Activated CD4-positive, CD25-positive, alpha-beta regulatory T cell treated with anti-CD3 and anti-CD28 coated beads, Interleukin-2, amount 50 U/mL, for 24 hours (primary cell): ENCODE measurements around the gene PON2.
A peak's percentile ranks its signal among the peaks of the same experiment; 100 is the strongest.
"Not testable (repeated sequence)": the region's sequence is repeated elsewhere in the genome, so short reads cannot be mapped to it uniquely, and the experiment has no call there.

Experiments
- ATAC-seq, 2 donors: fragments of 150-1000 bp; cut with Tn5 transposase; one replicate each; pipeline ENCODE4 v1.10.0; 2021; ENCODE audit warnings: mild to moderate bottlenecking in 1 of 2, moderate library complexity in 1 of 2

The PON2 gene

GRCh38 chr7:95398155-95398940 lies 36.5 kb downstream of the PON2 start:
- ATAC-seq: no peak

GRCh38 chr7:95397381-95397780 lies 37.4 kb downstream of the PON2 start:
- no peak for ATAC-seq

- peak in 1 of 2 donors; percentile 41 for ATAC-seq
Observed at GRCh38 chr7:95396136-95397032, 38.4 kb downstream of the PON2 start, which contains the start of gene PON3. TSS of gene PON3 (minus strand) at chr7:95396375. CDS start at chr7:95396350, 25 bp downstream.

- ATAC-seq: no peak
Observed at GRCh38 chr7:95395755-95396135, 39.1 kb downstream of the PON2 start.

- no peak for ATAC-seq
Observed at GRCh38 chr7:95394370-95394769, 40.5 kb downstream of the PON2 start.

GRCh38 chr7:95391761-95392160 lies 43.1 kb downstream of the PON2 start:
- ATAC-seq: no peak

GRCh38 chr7:95389516-95389915 lies 45.3 kb downstream of the PON2 start:
- ATAC-seq: no peak

GRCh38 chr7:95379457-95379856 lies 55.4 kb downstream of the PON2 start:
- ATAC-seq: not testable (repeated sequence)

- no peak for ATAC-seq
Observed at GRCh38 chr7:95376632-95377400, 58.0 kb downstream of the PON2 start.

GRCh38 chr7:95375591-95376257 lies 59.1 kb downstream of the PON2 start:
- ATAC-seq: no peak

GRCh38 chr7:95373323-95373722 lies 61.5 kb downstream of the PON2 start:
- no peak for ATAC-seq

GRCh38 chr7:95368235-95368634 lies 66.6 kb downstream of the PON2 start:
- ATAC-seq: no peak

- no peak for ATAC-seq
Observed at GRCh38 chr7:95367606-95368005, 67.2 kb downstream of the PON2 start.

- ATAC-seq: no peak
Observed at GRCh38 chr7:95365151-95365550, 69.7 kb downstream of the PON2 start.

GRCh38 chr7:95357623-95358022 lies 77.2 kb downstream of the PON2 start:
- no peak for ATAC-seq
